ENCODE results near the gene OOSP3.

- TF ChIP-seq CTCF (IDR thresholded peaks at IDR 0.05) (no peak), POLR2AphosphoS5 (IDR thresholded peaks at IDR 0.05) (no peak)
Observed at GRCh38 chr11:59899532-59899931, 20.9 kb downstream of the OOSP3 start.

All from esophagus muscularis mucosa (tissue), 3 donors.